SK-N-SH (cell line): ENCODE results near the gene GALNT4.

Experiments
- EZH2phosphoT487 ChIP-seq: fragments of 200-600 bp; sonication (generic); IDR thresholded peaks from 2 replicates; pipeline ENCODE4 v1.6.1; 2017; ENCODE audit warnings: low read depth, mixed run types, mild to moderate bottlenecking, antibody characterized with exemption, moderate library complexity, borderline replicate concordance
- FOXM1 ChIP-seq: IDR thresholded peaks from 2 replicates; pipeline ENCODE4 v1.4.0; 2012; ENCODE audit warnings: low read depth, mild to moderate bottlenecking
- GATA2 ChIP-seq: sonication (generic); formaldehyde crosslinking; IDR thresholded peaks from 2 replicates; pipeline ENCODE4 v1.5.0; 2020; ENCODE audit warnings: mild to moderate bottlenecking, missing genetic modification reagents
- JUND ChIP-seq: IDR thresholded peaks from 2 replicates; pipeline ENCODE4 v1.4.0; 2012
- POLR2AphosphoS5 ChIP-seq: IDR thresholded peaks from 2 replicates; pipeline ENCODE4 v1.6.1; 2012; ENCODE audit warnings: low read depth, low read length
- RXRA ChIP-seq: IDR thresholded peaks from 2 replicates; pipeline ENCODE4 v1.4.0; 2012; ENCODE audit warnings: low read depth, mild to moderate bottlenecking, borderline replicate concordance
- SIN3A ChIP-seq: IDR thresholded peaks from 2 replicates; pipeline ENCODE4 v1.6.1; 2012; ENCODE audit warnings: low read depth, mild to moderate bottlenecking, low read length, moderate library complexity, borderline replicate concordance
- SMC3 ChIP-seq: IDR thresholded peaks from 2 replicates; pipeline ENCODE4 v1.6.1; 2012; ENCODE audit warnings: low read depth, low read length, improper control_type of control experiment
- TAF1 ChIP-seq: IDR thresholded peaks from 2 replicates; pipeline ENCODE4 v1.6.1; 2012; ENCODE audit warnings: low read depth, mild to moderate bottlenecking, low read length, moderate library complexity, borderline replicate concordance
- ZBTB33 ChIP-seq: IDR thresholded peaks from 2 replicates; pipeline ENCODE4 v1.4.0; 2012; ENCODE audit warnings: low read depth, borderline replicate concordance
- TF ChIP-seq, protein P1 (sequence below): fragments of 200-600 bp; sonication (generic); IDR thresholded peaks from 2 replicates; pipeline ENCODE4 v1.6.1; 2017; ENCODE audit warnings: antibody characterized with exemption, mild to moderate bottlenecking, moderate library complexity

GRCh38 chr12:89566615-89567014 lies 42.0 kb upstream of the GALNT4 start:
- TF ChIP-seq EZH2phosphoT487 (no peak), JUND (no peak), GATA2 (CRISPR knock-in tag) (no peak), SMC3 (no peak), SIN3A (no peak), RXRA (no peak), ZBTB33 (no peak), FOXM1 (no peak), POLR2AphosphoS5 (no peak), TAF1 (no peak)
- TF ChIP-seq, protein P1, sequence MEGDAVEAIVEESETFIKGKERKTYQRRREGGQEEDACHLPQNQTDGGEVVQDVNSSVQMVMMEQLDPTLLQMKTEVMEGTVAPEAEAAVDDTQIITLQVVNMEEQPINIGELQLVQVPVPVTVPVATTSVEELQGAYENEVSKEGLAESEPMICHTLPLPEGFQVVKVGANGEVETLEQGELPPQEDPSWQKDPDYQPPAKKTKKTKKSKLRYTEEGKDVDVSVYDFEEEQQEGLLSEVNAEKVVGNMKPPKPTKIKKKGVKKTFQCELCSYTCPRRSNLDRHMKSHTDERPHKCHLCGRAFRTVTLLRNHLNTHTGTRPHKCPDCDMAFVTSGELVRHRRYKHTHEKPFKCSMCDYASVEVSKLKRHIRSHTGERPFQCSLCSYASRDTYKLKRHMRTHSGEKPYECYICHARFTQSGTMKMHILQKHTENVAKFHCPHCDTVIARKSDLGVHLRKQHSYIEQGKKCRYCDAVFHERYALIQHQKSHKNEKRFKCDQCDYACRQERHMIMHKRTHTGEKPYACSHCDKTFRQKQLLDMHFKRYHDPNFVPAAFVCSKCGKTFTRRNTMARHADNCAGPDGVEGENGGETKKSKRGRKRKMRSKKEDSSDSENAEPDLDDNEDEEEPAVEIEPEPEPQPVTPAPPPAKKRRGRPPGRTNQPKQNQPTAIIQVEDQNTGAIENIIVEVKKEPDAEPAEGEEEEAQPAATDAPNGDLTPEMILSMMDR = no peak
